Kidney epithelial cell (primary cell): ENCODE results near the gene LMBR1. TPM values are rescaled to one million over a fixed set of nuclear protein-coding genes. Genes with fewer than 3 reads are reported as not detected.
"Not testable (repeated sequence)": the region's sequence is repeated elsewhere in the genome, so short reads cannot be mapped to it uniquely, and the experiment has no call there.

Experiments used
- DNase-seq: peaks from one replicate; pipeline ENCODE4 v3.0.0-alpha.2; 2010; ENCODE audit warnings: low read depth
- H3K27me3 ChIP-seq: 2 replicates; pipeline ENCODE4 v1.6.0; 2011; ENCODE audit warnings: low read length; ENCODE audit not compliant: control insufficient read depth, insufficient read depth
- H3K36me3 ChIP-seq: 2 replicates; pipeline ENCODE4 v1.5.1; 2011; ENCODE audit warnings: low read length; ENCODE audit not compliant: control insufficient read depth, insufficient read depth
- H3K4me3 ChIP-seq: 2 replicates; pipeline ENCODE4 v1.5.1; 2011; ENCODE audit warnings: low read depth, mild to moderate bottlenecking, control low read depth, low read length
- CTCF ChIP-seq: IDR thresholded peaks from 2 replicates; pipeline ENCODE4 v1.5.1; 2011; ENCODE audit warnings: mild to moderate bottlenecking, moderate library complexity, low read length, control low read depth, inconsistent platforms; ENCODE audit not compliant: insufficient read depth, poor library complexity, severe bottlenecking
- total RNA-seq: library from RNA; depleted of rRNA; stranded (reverse); fragments of >200 nt; gene quantifications from 2 replicates; pipeline ENCODE4 v1.2.3, GENCODE V29; 2015

The LMBR1 gene
- total RNA-seq, 1 donor from 2014 or later: 47.3 TPM

DNA sequence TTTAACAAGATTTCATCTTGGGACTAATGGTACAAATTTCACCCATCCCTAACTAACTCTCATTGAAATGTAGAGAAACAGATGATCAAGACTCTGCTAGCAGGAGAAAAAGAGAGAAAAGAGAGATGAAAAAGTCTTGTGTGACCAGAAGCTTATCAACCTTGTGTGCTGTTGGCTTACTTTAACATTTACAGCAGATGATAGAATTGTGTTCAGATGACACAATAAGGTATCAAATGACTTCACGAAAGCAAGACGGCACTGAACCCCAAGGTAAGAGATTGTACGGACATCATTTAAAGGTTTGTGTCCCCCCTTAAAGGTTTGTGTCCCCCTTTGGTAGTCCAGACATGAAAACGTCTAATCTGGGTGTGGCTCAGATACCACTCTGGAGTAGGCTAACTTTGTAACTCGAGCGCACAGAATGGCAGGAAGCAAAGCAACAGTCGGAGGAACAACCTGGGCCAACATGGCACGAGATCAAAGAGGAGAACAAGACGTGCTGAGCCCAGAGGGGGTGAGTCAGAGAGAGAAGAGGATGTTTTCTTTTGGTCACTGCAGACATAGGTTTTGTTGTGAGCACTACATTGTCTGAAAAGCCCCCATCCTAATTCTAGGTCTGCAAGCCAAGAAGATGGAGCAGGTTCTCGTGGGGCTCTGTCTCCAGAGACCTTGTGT is 10.4 kb upstream of the LMBR1 start:
- Histone ChIP-seq H3K4me3 (no peak overlapping the region), H3K27me3 (no peaks in the 10 kb centered on the region), H3K36me3 (no peaks in the 10 kb centered on the region)
- TF ChIP-seq CTCF: no peak
- DNase-seq: no peak

DNA sequence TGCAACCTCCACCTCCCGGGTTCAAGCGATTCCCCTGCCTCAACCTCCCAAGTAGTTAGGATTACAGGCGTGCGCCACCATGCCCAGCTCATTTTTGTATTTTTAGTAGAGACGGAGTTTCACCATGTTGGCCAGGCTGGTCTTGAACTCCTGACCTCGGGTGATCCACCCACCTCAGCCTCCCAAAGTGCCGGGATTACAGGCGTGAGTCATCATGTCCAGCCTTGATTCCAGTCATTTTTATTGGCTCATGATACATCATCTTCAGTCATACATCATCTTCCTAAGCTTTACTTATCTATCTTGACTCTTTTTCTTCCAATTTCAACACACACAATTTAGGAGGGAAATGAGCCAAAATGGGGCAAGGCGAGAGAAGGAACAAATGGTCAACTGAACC is 7.1 kb upstream of the LMBR1 start:
- H3K27me3 ChIP-seq, H3K36me3 ChIP-seq, DNase-seq, H3K4me3 ChIP-seq: not testable (repeated sequence)

DNA sequence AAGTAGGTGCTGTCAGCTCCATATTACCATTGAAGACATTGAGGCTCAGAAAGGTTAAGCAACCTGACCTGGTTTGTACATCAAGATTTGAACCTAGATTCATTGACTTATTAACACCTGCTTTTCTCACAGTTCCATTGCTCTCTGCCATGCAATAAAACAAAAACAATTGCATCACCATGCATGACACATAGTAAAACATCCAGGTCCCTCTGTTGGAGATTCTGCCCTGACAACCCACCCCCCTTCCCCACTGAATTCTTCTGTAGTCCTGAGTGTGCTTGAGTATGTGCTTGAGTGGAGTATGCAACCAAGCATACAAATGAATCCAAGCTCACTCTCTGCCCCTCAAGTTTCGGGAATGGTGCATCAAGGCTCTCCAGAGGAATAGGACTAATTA is 6.0 kb upstream of the LMBR1 start:
- Histone ChIP-seq H3K4me3 (no peak overlapping the region), H3K27me3 (no peaks in the 10 kb centered on the region), H3K36me3 (no peaks in the 10 kb centered on the region)
- DNase-seq: no peak
- no peak for TF ChIP-seq CTCF

GRCh38 chr7:156897673-156898072 is 4.7 kb upstream of the LMBR1 start:
- TF ChIP-seq CTCF: no peak
- Histone ChIP-seq H3K27me3 (no peaks in the 10 kb centered on the region), H3K4me3 (no peak overlapping the region), H3K36me3 (no peaks in the 10 kb centered on the region)
- DNase-seq: peak; percentile 23

- no peak for TF ChIP-seq CTCF
- no peak overlapping the region for H3K4me3 ChIP-seq
- H3K27me3 ChIP-seq: no peaks in the 10 kb centered on the region
- no peaks in the 10 kb centered on the region for H3K36me3 ChIP-seq
- no peak for DNase-seq
Observed at GRCh38 chr7:156896388-156897022, 3.5 kb upstream of the LMBR1 start.

GRCh38 chr7:156895024-156895780 is 2.2 kb upstream of the LMBR1 start:
- no peak for TF ChIP-seq CTCF
- DNase-seq: no peak
- H3K27me3 ChIP-seq: no peaks in the 10 kb centered on the region
- H3K4me3 ChIP-seq: no peak overlapping the region
- H3K36me3 ChIP-seq: no peaks in the 10 kb centered on the region
